ENCODE results near the gene TMEM205. TPM values are rescaled to one million over a fixed set of nuclear protein-coding genes. Genes with fewer than 3 reads are reported as not detected.
"Not testable (repeated sequence)": the region's sequence is repeated elsewhere in the genome, so short reads cannot be mapped to it uniquely, and the experiment has no call there.

Gene TMEM205
- total RNA-seq, 1 donor from 2014 or later, result 226 TPM

DNA sequence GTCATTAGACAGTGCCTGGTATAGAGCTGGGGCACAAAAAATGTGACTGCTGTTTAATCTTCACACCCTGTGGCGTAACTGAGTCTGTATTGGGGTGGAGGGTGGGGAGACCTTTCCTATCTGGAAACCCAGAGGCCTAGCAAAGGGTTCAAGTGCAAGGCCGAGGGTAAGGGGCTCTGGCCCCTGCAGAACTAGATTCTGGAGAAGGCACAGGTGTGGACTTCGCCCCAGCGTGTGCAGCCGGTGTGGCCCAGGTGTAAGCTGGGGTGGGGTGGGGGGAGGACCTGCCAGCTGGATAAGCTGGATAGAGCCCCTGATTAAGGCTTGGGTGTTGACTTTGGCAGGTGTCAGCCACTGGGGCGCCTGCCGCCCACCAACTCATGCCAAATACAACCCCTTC lies 7.9 kb downstream of the TMEM205 start:
- TF ChIP-seq, protein P1, sequence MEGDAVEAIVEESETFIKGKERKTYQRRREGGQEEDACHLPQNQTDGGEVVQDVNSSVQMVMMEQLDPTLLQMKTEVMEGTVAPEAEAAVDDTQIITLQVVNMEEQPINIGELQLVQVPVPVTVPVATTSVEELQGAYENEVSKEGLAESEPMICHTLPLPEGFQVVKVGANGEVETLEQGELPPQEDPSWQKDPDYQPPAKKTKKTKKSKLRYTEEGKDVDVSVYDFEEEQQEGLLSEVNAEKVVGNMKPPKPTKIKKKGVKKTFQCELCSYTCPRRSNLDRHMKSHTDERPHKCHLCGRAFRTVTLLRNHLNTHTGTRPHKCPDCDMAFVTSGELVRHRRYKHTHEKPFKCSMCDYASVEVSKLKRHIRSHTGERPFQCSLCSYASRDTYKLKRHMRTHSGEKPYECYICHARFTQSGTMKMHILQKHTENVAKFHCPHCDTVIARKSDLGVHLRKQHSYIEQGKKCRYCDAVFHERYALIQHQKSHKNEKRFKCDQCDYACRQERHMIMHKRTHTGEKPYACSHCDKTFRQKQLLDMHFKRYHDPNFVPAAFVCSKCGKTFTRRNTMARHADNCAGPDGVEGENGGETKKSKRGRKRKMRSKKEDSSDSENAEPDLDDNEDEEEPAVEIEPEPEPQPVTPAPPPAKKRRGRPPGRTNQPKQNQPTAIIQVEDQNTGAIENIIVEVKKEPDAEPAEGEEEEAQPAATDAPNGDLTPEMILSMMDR (conservative IDR thresholded peaks at IDR 0.05; ENCODE audit: low read depth, low read length), result no peak
- peak overlapping the region; percentile 86 for H3K4me3 ChIP-seq (ENCODE audit: low read depth, low read length)
- no peak for DNase-seq (ENCODE audit: low read depth)

DNA sequence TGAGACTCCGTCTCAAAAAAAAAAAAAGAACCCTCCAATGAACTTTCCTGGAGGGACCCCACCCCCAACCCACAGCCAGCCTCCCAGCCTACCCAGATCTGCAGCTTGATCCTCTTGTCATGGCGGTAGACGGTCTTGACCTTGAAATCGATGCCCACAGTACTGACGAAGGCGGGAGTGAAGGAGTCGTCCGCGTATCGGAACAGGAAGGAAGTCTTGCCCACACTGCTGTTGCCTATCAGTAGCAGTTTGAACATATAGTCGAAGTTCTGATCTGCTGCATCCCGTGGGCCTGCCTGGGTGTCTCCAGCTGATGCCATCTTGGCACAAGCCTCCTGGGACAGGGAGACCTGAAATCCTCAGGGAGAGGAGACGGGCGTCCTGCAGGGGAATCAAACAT lies 9.0 kb downstream of the TMEM205 start:
- TF ChIP-seq, protein P1 (conservative IDR thresholded peaks at IDR 0.05; ENCODE audit: low read depth, low read length), result no peak
- DNase-seq (ENCODE audit: low read depth), result no peak
- H3K4me3 ChIP-seq (ENCODE audit: low read depth, low read length), result no peak overlapping the region

DNA sequence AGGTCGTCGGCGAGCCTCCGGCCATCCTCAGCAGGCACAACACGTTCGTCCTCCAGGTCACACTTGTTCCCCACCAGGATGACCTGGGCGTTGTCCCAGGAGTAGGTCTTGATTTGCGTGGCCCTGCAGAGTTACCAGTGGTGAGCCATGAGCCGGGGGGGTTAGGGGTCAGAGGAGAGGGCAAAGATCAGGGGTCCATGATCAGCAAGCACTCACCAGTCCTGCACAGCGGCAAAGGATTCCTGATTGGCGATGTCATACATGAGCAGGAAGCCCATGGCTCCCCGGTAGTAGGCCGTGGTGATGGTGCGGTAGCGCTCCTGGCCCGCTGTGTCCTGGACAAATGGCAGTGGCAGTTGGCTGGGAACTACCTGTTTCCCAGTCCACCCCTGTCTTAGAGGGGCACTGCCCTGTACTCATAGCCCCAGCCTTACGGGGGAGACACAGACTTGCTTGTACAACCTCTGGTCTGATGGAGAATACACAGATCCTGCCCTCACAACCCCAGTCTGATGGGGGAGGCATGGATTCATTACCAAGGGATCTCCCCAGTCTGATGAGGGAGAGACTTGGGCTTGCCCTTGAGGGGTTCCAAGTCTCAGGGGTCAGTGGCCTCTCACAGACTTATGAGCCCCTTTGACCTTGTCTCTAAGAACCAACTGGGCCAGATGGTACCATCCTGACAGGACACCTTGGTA lies 10.5 kb downstream of the TMEM205 start:
- DNase-seq (ENCODE audit: low read depth), result no peak
- TF ChIP-seq, protein P1 (conservative IDR thresholded peaks at IDR 0.05; ENCODE audit: low read depth, low read length), result no peak
- H3K4me3 ChIP-seq (ENCODE audit: low read depth, low read length), result no peak overlapping the region

DNA sequence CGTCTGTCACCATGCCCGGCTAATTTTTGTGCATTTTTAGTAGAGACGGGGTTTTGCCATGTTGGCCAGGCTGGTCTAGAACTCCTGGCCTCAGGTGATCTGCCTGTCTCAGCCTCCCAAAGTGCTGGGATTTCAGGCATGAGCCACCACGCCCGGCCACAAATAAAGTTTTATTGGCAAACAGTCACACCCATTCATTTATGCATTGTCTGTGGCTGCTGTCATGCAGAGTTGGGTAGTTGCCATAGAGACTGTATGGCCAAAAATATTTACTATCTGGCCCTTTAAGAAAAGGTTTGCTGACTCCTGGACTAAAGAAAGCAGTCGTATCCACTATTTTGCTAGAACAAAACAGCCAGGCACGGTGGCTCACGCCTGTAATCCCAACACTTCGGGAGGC lies 12.2 kb downstream of the TMEM205 start:
- not testable (repeated sequence) for H3K4me3 ChIP-seq (ENCODE audit: low read depth, low read length); DNase-seq (ENCODE audit: low read depth)

DNA sequence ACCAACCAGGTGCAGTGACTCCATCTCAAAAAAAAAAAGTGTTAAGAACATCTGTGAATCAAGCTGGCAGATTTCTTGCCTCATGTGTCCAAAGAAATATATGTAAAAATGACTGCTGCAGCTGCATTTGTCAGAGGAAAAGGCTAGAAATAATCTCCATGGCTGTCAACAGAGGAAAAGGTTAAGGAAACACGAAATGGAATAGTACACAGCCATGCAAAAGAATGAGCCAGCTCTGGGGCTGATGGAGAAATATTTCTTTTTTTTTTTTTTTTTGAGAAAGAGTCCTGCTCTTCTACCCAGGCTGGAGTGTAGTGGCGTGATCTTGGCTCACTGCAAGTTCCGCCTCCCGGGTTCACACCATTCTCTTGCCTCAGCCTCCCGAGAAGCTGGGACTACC lies 13.2 kb downstream of the TMEM205 start:
- DNase-seq (ENCODE audit: low read depth), result no peak
- no peak overlapping the region for H3K4me3 ChIP-seq (ENCODE audit: low read depth, low read length)
- TF ChIP-seq, protein P1 (conservative IDR thresholded peaks at IDR 0.05; ENCODE audit: low read depth, low read length), result no peak

DNA sequence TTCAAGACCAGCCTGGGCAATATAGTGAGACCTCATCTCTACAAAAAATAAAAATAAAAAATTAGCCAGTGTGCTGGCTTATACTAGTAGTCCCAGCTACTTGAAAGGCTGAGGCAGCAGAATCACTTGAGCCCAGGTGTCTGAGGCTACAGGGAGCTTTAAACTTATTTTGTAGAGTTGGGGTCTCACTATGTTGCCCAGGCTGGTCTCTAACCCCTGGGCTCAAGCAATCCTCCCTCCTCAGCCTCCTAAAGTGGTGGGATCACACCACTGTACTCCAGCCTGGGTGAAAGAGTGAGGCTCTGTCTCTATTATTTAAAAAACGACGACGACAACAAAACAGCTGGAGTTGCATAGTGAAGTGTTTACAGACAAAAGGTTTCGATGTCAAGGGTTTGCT lies 14.6 kb downstream of the TMEM205 start:
- DNase-seq (ENCODE audit: low read depth), result no peak
- TF ChIP-seq, protein P1 (conservative IDR thresholded peaks at IDR 0.05; ENCODE audit: low read depth, low read length), result no peak
- no peak overlapping the region for H3K4me3 ChIP-seq (ENCODE audit: low read depth, low read length)

DNA sequence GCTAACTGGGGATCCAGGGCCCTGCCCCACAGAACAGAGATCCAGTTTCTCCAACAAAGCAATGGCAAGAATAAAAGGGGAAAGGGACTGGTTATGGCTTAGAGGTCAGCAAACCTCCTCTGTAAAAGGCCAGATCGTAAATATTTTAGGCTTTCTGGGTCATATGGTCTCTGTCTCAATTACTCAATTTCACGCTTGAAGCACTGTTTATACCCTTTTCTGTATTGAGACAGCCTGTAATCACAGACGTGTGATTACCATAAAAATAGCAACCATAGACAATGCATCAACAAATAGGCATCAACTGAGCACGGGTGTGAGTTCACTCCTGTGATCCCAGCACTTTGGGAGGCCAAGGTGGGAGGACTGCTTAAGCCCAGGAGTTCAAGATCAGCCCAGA lies 15.9 kb downstream of the TMEM205 start:
- H3K4me3 ChIP-seq (ENCODE audit: low read depth, low read length), result no peak overlapping the region
- DNase-seq (ENCODE audit: low read depth), result no peak
- TF ChIP-seq, protein P1 (conservative IDR thresholded peaks at IDR 0.05; ENCODE audit: low read depth, low read length), result no peak

Measured in epithelial cell of proximal tubule (primary cell).